Spleen (tissue), 7 donors: ENCODE data around the gene ADAM10.

Experiments used
- CTCF ChIP-seq, 11 experiments: fragments of 200-600 bp in 7 of 11; fragments of 450-650 bp in 4 of 11; sonication (generic) in 4 of 11; IDR thresholded peaks in 8 of 11; conservative IDR thresholded peaks in 3 of 11; 1 replicate in 7 of 11; 2 replicates in 4 of 11; pipeline versions ENCODE4 v1.4.0 to v1.8.0; 2016 to 2021; ENCODE audit warnings: antibody characterized with exemption in 11 of 11, inconsistent platforms in 4 of 11, mild to moderate bottlenecking in 1 of 11
- POLR2A ChIP-seq, 3 donors: fragments of 450-650 bp; IDR thresholded peaks; one replicate each; pipeline ENCODE4 v1.5.1; 2017; ENCODE audit warnings: antibody characterized with exemption in 3 of 3, mild to moderate bottlenecking in 1 of 3
- POLR2AphosphoS5 ChIP-seq, 3 donors: sonication (generic); formaldehyde crosslinking; IDR thresholded peaks; one replicate each; pipeline ENCODE4 v1.5.1; 2017; ENCODE audit warnings: antibody characterized with exemption in 3 of 3
- donor health status: DM: no; HTN: no; CAD: no; lungs with moderate emphysema.
- donor health status: DM: no; HTN: no; CAD: no.
- donor health status: DM: no; HTN: no; CAD: no.

GRCh38 chr15:58575045-58575786, 174.3 kb downstream of the ADAM10 start:
- no peak for TF ChIP-seq POLR2A (IDR thresholded peaks at IDR 0.05)
- no peak for TF ChIP-seq CTCF (IDR thresholded peaks at IDR 0.05 in 8 of 11, conservative IDR thresholded peaks at IDR 0.05 in 3 of 11)
- TF ChIP-seq POLR2AphosphoS5 (IDR thresholded peaks at IDR 0.05): no peak
